Measurements from ENCODE around the gene RSRC1. TPM values are rescaled to one million over a fixed set of nuclear protein-coding genes. Genes with fewer than 3 reads are reported as not detected.

RSRC1 gene
- total RNA-seq, 1 donor from 2014 or later: 80.5 TPM

DNA sequence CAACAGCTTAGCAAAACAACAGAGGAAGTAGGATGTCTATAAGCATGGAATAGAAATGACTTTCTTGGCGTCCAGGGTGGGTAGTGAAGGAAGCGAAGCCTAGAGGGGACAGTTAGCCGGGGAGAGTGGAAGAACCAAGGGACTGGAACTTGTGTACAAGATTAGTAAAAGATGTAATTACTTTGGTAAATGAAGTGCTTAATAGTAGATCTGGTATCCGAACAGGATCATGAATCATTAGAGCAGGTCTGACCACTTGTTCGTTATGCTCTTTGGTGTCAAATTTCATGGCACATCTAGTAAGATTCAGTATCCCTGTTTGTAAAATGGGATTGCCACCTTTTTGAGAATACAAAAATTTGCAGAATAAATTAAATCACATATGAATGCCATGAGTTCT lies 348.6 kb downstream of the RSRC1 start:
- Histone ChIP-seq H3K27me3 (no peaks in the 10 kb centered on the region), H4K20me1 (ENCODE audit: low read depth) (no peaks in the 10 kb centered on the region), H3K9ac (no peak overlapping the region), H3K9me3 (ENCODE audit: low read depth) (no peaks in the 10 kb centered on the region), H3F3A (ENCODE audit: low read depth) (no peaks in the 10 kb centered on the region), H3K36me3 (no peaks in the 10 kb centered on the region), H3K4me3 (no peak overlapping the region), H3K27ac (no peak overlapping the region), H3K4me2 (no peak overlapping the region), H3K4me1 (no peaks in the 10 kb centered on the region), H2AFZ (replicated peaks) (no peak overlapping the region), H3K79me2 (ENCODE audit: low read depth) (no peaks in the 10 kb centered on the region)
- H3K9me3 Mint-ChIP-seq: no peaks in the 10 kb centered on the region
- H3K27ac Mint-ChIP-seq: no peak overlapping the region
- H3K36me3 Mint-ChIP-seq: no peaks in the 10 kb centered on the region
- DNase-seq (ENCODE audit: low spot score): no peak
- H3K4me3 Mint-ChIP-seq: no peak overlapping the region
- TF ChIP-seq CTCF (IDR thresholded peaks at IDR 0.05): no peak
- no peak for TF ChIP-seq EZH2 (IDR thresholded peaks at IDR 0.05)
- TF ChIP-seq EZH2phosphoT487 (IDR thresholded peaks at IDR 0.05): no peak
- no peaks in the 10 kb centered on the region for H3K4me1 Mint-ChIP-seq
- no peaks in the 10 kb centered on the region for H3K27me3 Mint-ChIP-seq (ENCODE audit: insufficient read depth, low read depth)

DNA sequence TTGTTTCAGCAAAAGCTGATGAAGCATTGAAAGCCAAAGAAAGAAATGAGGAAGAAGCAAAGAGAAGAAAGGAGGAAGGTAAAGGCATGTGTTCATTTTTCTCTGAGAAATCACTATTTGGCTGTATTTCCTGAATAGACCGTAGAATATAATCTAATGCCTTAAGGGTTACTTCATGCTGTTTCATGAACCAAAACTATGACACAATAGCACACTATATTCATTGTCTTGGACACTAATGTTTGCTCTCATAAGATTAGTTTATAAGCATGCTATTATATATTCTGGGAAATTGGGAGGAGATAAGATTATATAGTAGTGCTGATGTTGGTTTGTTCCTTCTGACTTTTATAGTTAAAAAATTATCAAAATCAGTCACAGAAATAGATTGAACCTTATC lies 351.0 kb downstream of the RSRC1 start:
- Histone ChIP-seq H3K4me3 (no peak overlapping the region), H3K79me2 (ENCODE audit: low read depth) (no peaks in the 10 kb centered on the region), H3K36me3 (no peaks in the 10 kb centered on the region), H3K4me2 (no peak overlapping the region), H3F3A (ENCODE audit: low read depth) (no peaks in the 10 kb centered on the region), H3K27me3 (no peaks in the 10 kb centered on the region), H2AFZ (replicated peaks) (no peak overlapping the region), H3K27ac (no peak overlapping the region), H4K20me1 (ENCODE audit: low read depth) (no peaks in the 10 kb centered on the region), H3K9me3 (ENCODE audit: low read depth) (no peaks in the 10 kb centered on the region), H3K4me1 (peaks cover 4% of the 10 kb centered on the region), H3K9ac (no peak overlapping the region)
- Mint-ChIP-seq H3K27ac (no peak overlapping the region), H3K27me3 (ENCODE audit: insufficient read depth, low read depth) (no peaks in the 10 kb centered on the region), H3K4me3 (no peak overlapping the region), H3K4me1 (peaks cover 5% of the 10 kb centered on the region), H3K9me3 (no peaks in the 10 kb centered on the region), H3K36me3 (no peaks in the 10 kb centered on the region)
- no peak for DNase-seq (ENCODE audit: low spot score)
- no peak for TF ChIP-seq EZH2 (IDR thresholded peaks at IDR 0.05)
- no peak for TF ChIP-seq EZH2phosphoT487 (IDR thresholded peaks at IDR 0.05)
- no peak for TF ChIP-seq CTCF (IDR thresholded peaks at IDR 0.05)

DNA sequence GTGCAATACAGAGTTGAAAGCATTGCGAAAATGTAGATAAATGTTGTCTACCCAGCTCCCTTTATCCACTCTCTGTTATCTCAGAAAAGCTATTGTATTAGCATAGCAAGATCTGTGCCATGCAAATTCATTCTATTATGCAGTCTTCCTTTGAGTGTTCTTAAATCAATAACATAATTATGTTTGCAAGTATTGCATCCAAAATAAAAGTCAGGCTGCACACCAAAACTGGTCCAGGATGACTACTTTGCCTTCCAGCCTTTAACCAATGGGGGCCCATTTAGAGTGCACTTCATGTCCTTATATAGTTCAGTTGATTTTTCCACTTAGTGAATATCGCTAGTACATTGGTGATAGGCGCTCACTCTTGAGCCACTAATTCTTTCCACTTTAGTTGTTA lies 353.7 kb downstream of the RSRC1 start:
- Mint-ChIP-seq H3K4me1 (peaks cover 5% of the 10 kb centered on the region), H3K27me3 (ENCODE audit: insufficient read depth, low read depth) (no peaks in the 10 kb centered on the region), H3K27ac (no peak overlapping the region), H3K9me3 (no peaks in the 10 kb centered on the region), H3K36me3 (no peaks in the 10 kb centered on the region), H3K4me3 (no peak overlapping the region)
- Histone ChIP-seq H4K20me1 (ENCODE audit: low read depth) (no peaks in the 10 kb centered on the region), H3K9ac (no peak overlapping the region), H2AFZ (replicated peaks) (no peak overlapping the region), H3K9me3 (ENCODE audit: low read depth) (no peaks in the 10 kb centered on the region), H3K79me2 (ENCODE audit: low read depth) (no peaks in the 10 kb centered on the region), H3K4me2 (no peak overlapping the region), H3K27me3 (no peaks in the 10 kb centered on the region), H3K27ac (no peak overlapping the region), H3K36me3 (no peaks in the 10 kb centered on the region), H3F3A (ENCODE audit: low read depth) (no peaks in the 10 kb centered on the region), H3K4me1 (peaks cover 4% of the 10 kb centered on the region), H3K4me3 (no peak overlapping the region)
- TF ChIP-seq CTCF (IDR thresholded peaks at IDR 0.05) (no peak), EZH2 (IDR thresholded peaks at IDR 0.05) (no peak), EZH2phosphoT487 (IDR thresholded peaks at IDR 0.05) (no peak)
- DNase-seq (ENCODE audit: low spot score): no peak

Data from neural progenitor cell (in vitro differentiated cells).